ENCODE measurements around the gene MYLK2. TPM values are rescaled to one million over a fixed set of nuclear protein-coding genes. Genes with fewer than 3 reads are reported as not detected.
A peak's percentile ranks its signal among the peaks of the same experiment; 100 is the strongest.

MYLK2 gene
- total RNA-seq, 2 experiments from 2014 or later = not detected

- ChIA-PET POLR2A (no interaction called here), CTCF (no interaction called here)
- no peaks in the 10 kb centered on the region for H3K36me3 ChIP-seq (ENCODE audit: insufficient read depth, low read length)
- DNase-seq (no peak), ATAC-seq (ENCODE audit: poor library complexity) (no peak)
- peaks cover 0 to 7% of the 10 kb centered on the region in 2 experiments for H3K9me3 ChIP-seq (ENCODE audit: control insufficient read depth in 1 of 2, insufficient read depth in 1 of 2, low read length in 2 of 2)
- Mint-ChIP-seq H3K4me1 (ENCODE audit: low read depth) (peaks cover 12% of the 10 kb centered on the region), H3K36me3 (ENCODE audit: low read depth) (no peaks in the 10 kb centered on the region), H3K27me3 (peaks cover 53% of the 10 kb centered on the region), H3K4me3 (peak overlapping the region; percentile 89), H3K27ac (no peak overlapping the region), H3K9me3 (no peaks in the 10 kb centered on the region)
- intact Hi-C loops (cut with DNase I, micrococcal nuclease) = no loop called here
- TF ChIP-seq CTCF (IDR thresholded peaks at IDR 0.05) = no peak
- H3K4me3 ChIP-seq (ENCODE audit: low read length) = no peak overlapping the region
- H3K27me3 ChIP-seq (ENCODE audit: control insufficient read depth in 1 of 2, insufficient read depth in 2 of 2, low read length in 2 of 2) = peaks cover 27 to 35% of the 10 kb centered on the region in 2 experiments
- peaks cover 16% of the 10 kb centered on the region for H3K4me1 ChIP-seq (ENCODE audit: insufficient read depth, low read length)
- no peak overlapping the region for H3K27ac ChIP-seq (ENCODE audit: low read depth in 1 of 2, low read length in 2 of 2)
Observed at GRCh38 chr20:31869673-31869941, 50.5 kb downstream of the MYLK2 start.

GRCh38 chr20:31869942-31870725, 51.0 kb downstream of the MYLK2 start, which contains the start of the genes DUSP15 and TTLL9:
DUSP15 (minus strand) TSS chr20:31870527; CDS start chr20:31870337, 190 bp downstream.
TTLL9 (plus strand) TSS chr20:31870634; CDS start chr20:31871127, 493 bp downstream.
- TF ChIP-seq CTCF (IDR thresholded peaks at IDR 0.05) = no peak
- peaks cover 0 to 7% of the 10 kb centered on the region in 2 experiments for H3K9me3 ChIP-seq (ENCODE audit: control insufficient read depth in 1 of 2, insufficient read depth in 1 of 2, low read length in 2 of 2)
- Mint-ChIP-seq H3K4me1 (ENCODE audit: low read depth) (peaks cover 12% of the 10 kb centered on the region), H3K9me3 (no peaks in the 10 kb centered on the region), H3K4me3 (peak within 1 kb of the TSS; percentile 89), H3K27me3 (peaks cover 53% of the 10 kb centered on the region), H3K27ac (no peak within 1 kb of the TSS), H3K36me3 (ENCODE audit: low read depth) (no peaks in the 10 kb centered on the region)
- H3K4me1 ChIP-seq (ENCODE audit: insufficient read depth, low read length) = peaks cover 16% of the 10 kb centered on the region
- ATAC-seq (ENCODE audit: poor library complexity) (peak; percentile 37), DNase-seq (peak in 4 of 14 experiments; percentile 9 to 29 (median 16))
- H3K27me3 ChIP-seq (ENCODE audit: control insufficient read depth in 1 of 2, insufficient read depth in 2 of 2, low read length in 2 of 2) = peaks cover 27 to 35% of the 10 kb centered on the region in 2 experiments
- H3K27ac ChIP-seq (ENCODE audit: low read depth in 1 of 2, low read length in 2 of 2) = no peak within 1 kb of the TSS
- no peaks in the 10 kb centered on the region for H3K36me3 ChIP-seq (ENCODE audit: insufficient read depth, low read length)
- ChIA-PET CTCF (no interaction called here), POLR2A (interaction anchor here (2.0 kb wide), 1 partner anchor 9 kb away, joined by 6 read pairs; no protein-coding TSS in a partner anchor)
- intact Hi-C loops (cut with DNase I, micrococcal nuclease) = loop anchor here in 1 of 2 experiments (10.0 kb wide), 1 partner anchor 135 kb away; the partner anchor contains the start of gene TPX2
- peak within 1 kb of the TSS; percentile 29 for H3K4me3 ChIP-seq (ENCODE audit: low read length)

GRCh38 chr20:31870726-31871617, 51.8 kb downstream of the MYLK2 start:
- intact Hi-C loops (cut with DNase I, micrococcal nuclease) = loop anchor here in 1 of 2 experiments (10.0 kb wide), 1 partner anchor 136 kb away; the partner anchor contains the start of gene TPX2
- H3K36me3 ChIP-seq (ENCODE audit: insufficient read depth, low read length) = no peaks in the 10 kb centered on the region
- no peaks in the 10 kb centered on the region for H3K9me3 Mint-ChIP-seq
- H3K4me1 Mint-ChIP-seq (ENCODE audit: low read depth) = peaks cover 12% of the 10 kb centered on the region
- H3K27ac ChIP-seq (ENCODE audit: low read depth in 1 of 2, low read length in 2 of 2) = no peak overlapping the region
- H3K4me3 ChIP-seq (ENCODE audit: low read length) = no peak overlapping the region
- H3K36me3 Mint-ChIP-seq (ENCODE audit: low read depth) = no peaks in the 10 kb centered on the region
- ChIA-PET POLR2A (interaction anchor here (2.0 kb wide), 1 partner anchor 9 kb away, joined by 6 read pairs; no protein-coding TSS in a partner anchor), CTCF (no interaction called here)
- peaks cover 16% of the 10 kb centered on the region for H3K4me1 ChIP-seq (ENCODE audit: insufficient read depth, low read length)
- H3K9me3 ChIP-seq (ENCODE audit: control insufficient read depth in 1 of 2, insufficient read depth in 1 of 2, low read length in 2 of 2) = peaks cover 0 to 7% of the 10 kb centered on the region in 2 experiments
- ATAC-seq (ENCODE audit: poor library complexity) = no peak
- TF ChIP-seq CTCF (IDR thresholded peaks at IDR 0.05) = no peak
- H3K27me3 Mint-ChIP-seq = peaks cover 53% of the 10 kb centered on the region
- DNase-seq = no peak
- H3K4me3 Mint-ChIP-seq = peak overlapping the region; percentile 83
- peaks cover 27 to 35% of the 10 kb centered on the region in 2 experiments for H3K27me3 ChIP-seq (ENCODE audit: control insufficient read depth in 1 of 2, insufficient read depth in 2 of 2, low read length in 2 of 2)
- no peak overlapping the region for H3K27ac Mint-ChIP-seq
